SU-DHL-6 (cell line): ENCODE results near the gene RB1.

Experiments used
- CTCF ChIP-seq: fragments of 200-600 bp; sonication (generic); IDR thresholded peaks from one replicate; pipeline ENCODE4 v1.5.1; 2017; ENCODE audit warnings: antibody characterized with exemption, mild to moderate bottlenecking, low read length, moderate library complexity; ENCODE audit not compliant: insufficient read depth, poor library complexity, severe bottlenecking
- EZH2phosphoT487 ChIP-seq: fragments of 200-600 bp; sonication (generic), shearing (Covaris generic); conservative IDR thresholded peaks from 2 replicates; pipeline ENCODE4 v1.6.1; 2018; ENCODE audit warnings: mild to moderate bottlenecking, antibody characterized with exemption, low read length, moderate library complexity, mixed read lengths

- TF ChIP-seq CTCF: no peak
- no peak for TF ChIP-seq EZH2phosphoT487
These were observed 191.3 kb downstream of the RB1 start for GRCh38 chr13:48494874-48495273.
